CD14-positive monocyte (primary cell): Measurements from ENCODE around the gene KCNQ1. TPM values are rescaled to one million over a fixed set of nuclear protein-coding genes. Genes with fewer than 3 reads are reported as not detected.

ENCODE experiments used
- DNase-seq, 3 donors: peaks; one replicate each; pipeline ENCODE4 v3.0.0-alpha.2; 2011 to 2022
- H2AFZ ChIP-seq: 2 replicates; pipeline ENCODE4 v1.6.0; 2012; ENCODE audit warnings: mild to moderate bottlenecking, low read depth, low read length, inconsistent platforms; ENCODE audit not compliant: insufficient read depth, poor library complexity, severe bottlenecking
- H3K27ac ChIP-seq, 2 donors: 1 replicate in 1 of 2; 2 replicates in 1 of 2; pipeline ENCODE4 v1.5.1; 2012 to 2013; ENCODE audit warnings: low read length in 2 of 2, control low read depth in 1 of 2, inconsistent platforms in 1 of 2, low read depth in 1 of 2, mild to moderate bottlenecking in 1 of 2
- H3K27me3 ChIP-seq, 2 donors: one replicate each; pipeline versions ENCODE4 v1.6.0 to v1.6.1; 2011 to 2013; ENCODE audit warnings: low read length in 2 of 2; ENCODE audit not compliant: control insufficient read depth in 2 of 2, insufficient read depth in 2 of 2
- H3K36me3 ChIP-seq, 2 donors: replicated peaks in 1 of 2; 1 replicate in 1 of 2; 2 replicates in 1 of 2; pipeline versions ENCODE4 v1.5.1 to v1.6.1; 2012 to 2013; ENCODE audit warnings: low read length in 2 of 2, control low read depth in 1 of 2, inconsistent platforms in 1 of 2, mild to moderate bottlenecking in 1 of 2; ENCODE audit not compliant: insufficient read depth in 2 of 2, control insufficient read depth in 1 of 2
- H3K4me1 ChIP-seq, 2 donors: 1 replicate in 1 of 2; 2 replicates in 1 of 2; pipeline versions ENCODE4 v1.5.1 to v1.6.1; 2012 to 2013; ENCODE audit warnings: low read length in 2 of 2, control low read depth in 1 of 2, inconsistent platforms in 1 of 2, mild to moderate bottlenecking in 1 of 2, moderate library complexity in 1 of 2; ENCODE audit not compliant: insufficient read depth in 2 of 2, control insufficient read depth in 1 of 2
- H3K4me2 ChIP-seq: replicated peaks from 2 replicates; pipeline ENCODE3; 2012; ENCODE audit warnings: low read length, moderate library complexity, mild to moderate bottlenecking; ENCODE audit not compliant: poor library complexity, severe bottlenecking; ENCODE audit errors: extremely low read depth
- H3K4me3 ChIP-seq, 3 experiments: fragments of 200-600 bp in 1 of 3; sonication (generic) in 1 of 3; replicated peaks in 1 of 3; 1 replicate in 2 of 3; 2 replicates in 1 of 3; pipeline ENCODE4 v1.5.1; 2011 to 2013; ENCODE audit warnings: low read length in 3 of 3, mild to moderate bottlenecking in 3 of 3, control low read depth in 2 of 3, low read depth in 2 of 3, inconsistent platforms in 1 of 3, moderate library complexity in 1 of 3
- H3K79me2 ChIP-seq: 2 replicates; pipeline ENCODE4 v1.6.0; 2012; ENCODE audit warnings: mild to moderate bottlenecking, control low read depth, inconsistent platforms, low read length, moderate library complexity; ENCODE audit not compliant: insufficient read depth
- H3K9ac ChIP-seq: 2 replicates; pipeline ENCODE4 v1.6.0; 2017; ENCODE audit warnings: low read length, mild to moderate bottlenecking; ENCODE audit not compliant: insufficient read depth, poor library complexity, severe bottlenecking
- H3K9me3 ChIP-seq, 2 donors: replicated peaks in 1 of 2; 1 replicate in 1 of 2; 2 replicates in 1 of 2; pipeline versions ENCODE4 v1.5.1 to v1.6.1; 2012 to 2013; ENCODE audit warnings: low read length in 2 of 2, control low read depth in 1 of 2; ENCODE audit not compliant: control insufficient read depth in 1 of 2, insufficient read depth in 1 of 2
- H4K20me1 ChIP-seq: 2 replicates; pipeline ENCODE4 v1.6.0; 2012; ENCODE audit warnings: mild to moderate bottlenecking, low read length, control low read depth, moderate library complexity; ENCODE audit not compliant: insufficient read depth
- H3K27ac Mint-ChIP-seq, 7 donors: one replicate each; pipeline ENCODE4 v1.8.0; 2020; ENCODE audit warnings: mild to moderate bottlenecking in 7 of 7, mixed read lengths in 7 of 7, moderate library complexity in 6 of 7, inconsistent platforms in 2 of 7
- H3K27me3 Mint-ChIP-seq, 3 donors: one replicate each; pipeline ENCODE4 v1.8.0; 2021 to 2022; ENCODE audit warnings: low read depth in 3 of 3, mild to moderate bottlenecking in 3 of 3, mixed read lengths in 3 of 3, moderate library complexity in 3 of 3, inconsistent platforms in 1 of 3
- H3K36me3 Mint-ChIP-seq, 2 donors: one replicate each; pipeline ENCODE4 v1.8.0; 2020; ENCODE audit warnings: mixed read lengths in 2 of 2, inconsistent platforms in 1 of 2, mild to moderate bottlenecking in 1 of 2
- H3K4me1 Mint-ChIP-seq: one replicate; pipeline ENCODE4 v1.8.0; 2020; ENCODE audit warnings: mild to moderate bottlenecking, mixed read lengths
- H3K4me3 Mint-ChIP-seq, 2 donors: one replicate each; pipeline ENCODE4 v1.8.0; 2020; ENCODE audit warnings: mild to moderate bottlenecking in 2 of 2, mixed read lengths in 2 of 2, moderate library complexity in 1 of 2
- H3K9me3 Mint-ChIP-seq, 7 donors: one replicate each; pipeline ENCODE4 v1.8.0; 2020 to 2022; ENCODE audit warnings: mixed read lengths in 7 of 7, mild to moderate bottlenecking in 6 of 7, moderate library complexity in 6 of 7, inconsistent platforms in 2 of 7
- WGBS: methylation state at CpG from one replicate; pipeline ENCODE4 v1.1.5; 2013; ENCODE audit warnings: missing lambda C conversion rate; ENCODE audit not compliant: insufficient coverage; 5-methylcytosine and 5-hydroxymethylcytosine counted together
- intact Hi-C, 2 donors: fragments of 100-400 bp; cut with micrococcal nuclease; formaldehyde crosslinking; loops; one replicate each; pipeline versions ENCODE4 v1.15.0 to v1.15.1; 2023
- polyA plus RNA-seq, 3 donors: library from polyadenylated mRNA; depleted of rRNA in 1 of 3; unstranded in 2 of 3; stranded (reverse) in 1 of 3; fragments of 300-500 nt in 2 of 3; fragments of >200 nt in 1 of 3; fragmentation: Illumina TruSeq in 2 of 3; gene quantifications; 1 replicate in 2 of 3; 2 replicates in 1 of 3; pipeline ENCODE4 v1.2.3, GENCODE V29; 2012 to 2021
- TF ChIP-seq, protein P1 (sequence below): fragments of 200-600 bp; IDR thresholded peaks from one replicate; pipeline ENCODE4 v1.8.0; 2022; ENCODE audit warnings: antibody characterized with exemption, mild to moderate bottlenecking

Gene KCNQ1
- polyA plus RNA-seq, 3 donors, result 14.9 to 31.8 (median 21.6) TPM

DNA sequence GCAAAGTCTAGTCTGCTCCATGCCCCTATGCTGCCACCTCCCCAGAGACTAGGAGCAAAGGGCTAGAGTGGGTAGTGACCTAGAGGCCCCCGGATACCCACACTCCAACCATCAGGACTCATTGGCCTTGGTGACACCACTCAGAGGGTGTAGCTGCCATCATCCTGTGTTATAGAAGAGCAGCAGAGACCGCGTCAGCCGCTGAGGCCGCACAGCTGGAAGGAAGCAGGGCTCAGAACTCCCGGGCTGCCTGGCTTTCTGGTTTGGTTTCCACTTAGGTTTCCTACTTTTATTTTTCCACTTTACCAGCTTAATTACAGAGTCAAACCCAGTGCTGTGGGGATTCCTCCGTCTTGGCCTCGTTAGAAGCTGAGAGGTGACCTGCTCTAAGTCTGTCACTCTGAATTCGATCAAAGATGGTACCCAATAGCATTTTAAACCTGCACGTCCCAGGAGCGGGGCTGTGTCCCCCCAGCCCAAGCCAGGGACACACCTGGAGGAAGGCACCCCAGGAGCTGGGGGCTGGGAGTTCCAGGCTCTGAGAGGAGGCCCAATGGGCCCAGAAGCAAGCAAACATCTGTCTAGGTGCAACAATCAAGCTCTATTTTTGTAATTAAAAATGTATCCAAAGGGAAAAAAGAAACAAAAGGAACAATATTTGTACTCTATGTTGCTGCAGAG lies 442.8 kb downstream of the KCNQ1 start:
- Histone ChIP-seq H3K27ac (no peak overlapping the region), H3K4me3 (no peak overlapping the region), H3K36me3 (no peaks in the 10 kb centered on the region), H3K9me3 (no peaks in the 10 kb centered on the region), H3K79me2 (no peaks in the 10 kb centered on the region), H4K20me1 (peaks cover 8% of the 10 kb centered on the region), H3K4me2 (no peak overlapping the region), H2AFZ (no peak overlapping the region), H3K4me1 (peaks cover 24 to 40% of the 10 kb centered on the region in 2 donors), H3K27me3 (peaks cover 10 to 36% of the 10 kb centered on the region in 2 donors), H3K9ac (no peak overlapping the region)
- TF ChIP-seq, protein P1, sequence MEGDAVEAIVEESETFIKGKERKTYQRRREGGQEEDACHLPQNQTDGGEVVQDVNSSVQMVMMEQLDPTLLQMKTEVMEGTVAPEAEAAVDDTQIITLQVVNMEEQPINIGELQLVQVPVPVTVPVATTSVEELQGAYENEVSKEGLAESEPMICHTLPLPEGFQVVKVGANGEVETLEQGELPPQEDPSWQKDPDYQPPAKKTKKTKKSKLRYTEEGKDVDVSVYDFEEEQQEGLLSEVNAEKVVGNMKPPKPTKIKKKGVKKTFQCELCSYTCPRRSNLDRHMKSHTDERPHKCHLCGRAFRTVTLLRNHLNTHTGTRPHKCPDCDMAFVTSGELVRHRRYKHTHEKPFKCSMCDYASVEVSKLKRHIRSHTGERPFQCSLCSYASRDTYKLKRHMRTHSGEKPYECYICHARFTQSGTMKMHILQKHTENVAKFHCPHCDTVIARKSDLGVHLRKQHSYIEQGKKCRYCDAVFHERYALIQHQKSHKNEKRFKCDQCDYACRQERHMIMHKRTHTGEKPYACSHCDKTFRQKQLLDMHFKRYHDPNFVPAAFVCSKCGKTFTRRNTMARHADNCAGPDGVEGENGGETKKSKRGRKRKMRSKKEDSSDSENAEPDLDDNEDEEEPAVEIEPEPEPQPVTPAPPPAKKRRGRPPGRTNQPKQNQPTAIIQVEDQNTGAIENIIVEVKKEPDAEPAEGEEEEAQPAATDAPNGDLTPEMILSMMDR, result no peak
- WGBS, result 75% methylated on average over 6 of the region's 11 CpGs
- intact Hi-C loops, result loop anchor here (1.0 to 10.0 kb wide), 5 partner anchors 193 to 583 kb away; partner anchors contain the start of genes C11orf21 (in 1 of the 2), KCNQ1OT1 (in 1 of the 2) and TSPAN32 (in 1 of the 2)
- Mint-ChIP-seq H3K27ac (no peak overlapping the region), H3K36me3 (peaks cover 0 to 9% of the 10 kb centered on the region in 2 donors), H3K9me3 (peaks cover 0 to 9% (median 2%) of the 10 kb centered on the region in 7 donors), H3K27me3 (peaks cover 31 to 54% (median 36%) of the 10 kb centered on the region in 3 donors), H3K4me3 (peak overlapping the region in 1 of 2 donors; percentile 84), H3K4me1 (peaks cover 23% of the 10 kb centered on the region)
- DNase-seq, result no peak

DNA sequence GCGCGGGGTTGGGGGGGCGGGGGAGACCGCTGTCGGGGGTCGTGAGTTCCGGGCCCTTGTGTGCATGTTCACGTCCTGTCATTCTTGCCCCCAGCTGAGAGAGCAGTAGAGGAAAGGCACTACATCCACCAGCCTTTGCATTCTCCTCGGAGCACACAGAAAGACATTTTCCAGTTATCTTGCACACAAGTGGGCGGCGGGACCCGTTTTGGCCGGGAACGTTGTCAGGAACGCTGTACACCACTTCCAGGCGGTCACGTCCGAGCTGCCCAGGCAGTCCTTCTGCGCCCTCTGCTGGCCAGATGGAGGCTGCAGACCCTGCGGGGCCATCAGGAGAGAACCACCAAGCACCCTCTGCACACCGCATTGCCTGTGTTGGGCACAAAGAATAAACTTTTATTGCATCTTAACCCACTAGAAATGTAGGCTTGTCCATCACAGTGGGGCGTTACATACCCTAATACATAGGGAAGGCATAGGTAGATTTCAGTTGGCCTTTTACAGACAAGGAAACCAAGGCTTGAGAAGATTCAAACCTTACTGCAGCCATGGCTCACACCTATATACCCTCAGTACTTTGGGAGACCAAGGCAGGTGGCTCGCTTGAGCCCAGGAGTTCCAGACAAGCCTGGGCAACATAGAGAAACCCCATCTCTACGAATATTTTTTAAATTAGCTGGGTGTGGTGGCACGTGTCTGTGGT lies 443.6 kb downstream of the KCNQ1 start:
- H3K4me3 Mint-ChIP-seq, result no peak overlapping the region
- no peaks in the 10 kb centered on the region for H3K9me3 ChIP-seq
- H3K4me1 ChIP-seq, result peaks cover 31 to 48% of the 10 kb centered on the region in 2 donors
- WGBS, result 33% methylated on average over 22 of the region's 25 CpGs
- no peak overlapping the region for H3K9ac ChIP-seq
- peak overlapping the region in 1 of 7 donors; percentile 14 for H3K27ac Mint-ChIP-seq
- no peak overlapping the region for H3K4me3 ChIP-seq
- H3K4me1 Mint-ChIP-seq, result peaks cover 26% of the 10 kb centered on the region
- H3K4me2 ChIP-seq, result no peak overlapping the region
- TF ChIP-seq, protein P1, result peak; percentile 96
- H3K9me3 Mint-ChIP-seq, result peaks cover 0 to 6% (median 0%) of the 10 kb centered on the region in 7 donors
- no peak overlapping the region for H2AFZ ChIP-seq
- no peak overlapping the region for H3K27ac ChIP-seq
- no peaks in the 10 kb centered on the region for H3K36me3 ChIP-seq
- no peaks in the 10 kb centered on the region for H3K79me2 ChIP-seq
- H4K20me1 ChIP-seq, result peaks cover 8% of the 10 kb centered on the region
- H3K27me3 Mint-ChIP-seq, result peaks cover 25 to 46% (median 28%) of the 10 kb centered on the region in 3 donors
- DNase-seq, result peak; percentile 77 to 82 (median 77)
- peaks cover 2 to 28% of the 10 kb centered on the region in 2 donors for H3K27me3 ChIP-seq
- H3K36me3 Mint-ChIP-seq, result peaks cover 0 to 2% of the 10 kb centered on the region in 2 donors
- intact Hi-C loops, result loop anchor here (1.0 to 10.0 kb wide), 5 partner anchors 194 to 584 kb away; partner anchors contain the start of genes C11orf21 (in 1 of the 2), KCNQ1OT1 (in 1 of the 2) and TSPAN32 (in 1 of the 2)
